Body of pancreas (tissue), 4 donors: ENCODE data around the gene DNAJC25. TPM values are rescaled to one million over a fixed set of nuclear protein-coding genes. Genes with fewer than 3 reads are reported as not detected.

Experiments
- ATAC-seq: fragments of 150-250 bp; one replicate; pipeline ENCODE4 v1.9.1; 2016
- DNase-seq, 4 donors: peaks; one replicate each; pipeline ENCODE4 v3.0.0-alpha.2; 2019
- H3K27ac ChIP-seq, 4 donors: fragments of 200-600 bp; sonication (generic); 1 replicate in 3 of 4; 2 replicates in 1 of 4; pipeline versions ENCODE4 v1.5.1 to v1.6.1; 2016 to 2019; ENCODE audit warnings: mild to moderate bottlenecking in 1 of 4, mixed read lengths in 1 of 4, moderate library complexity in 1 of 4
- H3K27me3 ChIP-seq, 2 donors: fragments of 200-600 bp; sonication (generic); one replicate each; pipeline ENCODE4 v1.6.0; 2016; ENCODE audit warnings: mild to moderate bottlenecking in 1 of 2
- H3K36me3 ChIP-seq, 2 donors: fragments of 200-600 bp; sonication (generic); replicated peaks in 1 of 2; 2 replicates each; pipeline ENCODE4 v1.5.1; 2016; ENCODE audit warnings: low read depth in 2 of 2; ENCODE audit not compliant: insufficient read depth in 1 of 2
- H3K4me1 ChIP-seq: fragments of 200-600 bp; sonication (generic); one replicate; pipeline ENCODE4 v1.6.0; 2016
- H3K4me3 ChIP-seq, 2 donors: fragments of 200-600 bp; sonication (generic); 1 replicate in 1 of 2; 2 replicates in 1 of 2; pipeline ENCODE4 v1.5.1; 2016 to 2019
- H3K9me3 ChIP-seq, 3 donors: fragments of 200-600 bp; sonication (generic); 1 replicate in 2 of 3; 2 replicates in 1 of 3; pipeline ENCODE4 v1.5.1; 2016
- CTCF ChIP-seq, 7 experiments: fragments of 450-650 bp in 4 of 7; fragments of 200-600 bp in 3 of 7; sonication (generic) in 3 of 7; IDR thresholded peaks; one replicate each; pipeline ENCODE4 v1.5.1; 2016 to 2019; ENCODE audit warnings: antibody characterized with exemption in 7 of 7
- POLR2A ChIP-seq, 3 donors: fragments of 450-650 bp; IDR thresholded peaks; one replicate each; pipeline ENCODE4 v1.6.1; 2016; ENCODE audit warnings: antibody characterized with exemption in 3 of 3, mild to moderate bottlenecking in 2 of 3
- WGBS, 2 donors: methylation state at CpG; one replicate each; pipeline ENCODE4 v1.1.5; 2017; 5-methylcytosine and 5-hydroxymethylcytosine counted together
- intact Hi-C: fragments of 100-400 bp; cut with DNase I; formaldehyde crosslinking; loops from one replicate; pipeline ENCODE4 v1.15.1; 2023
- total RNA-seq, 2 donors: library from RNA; depleted of rRNA; stranded (reverse); fragments of >200 nt; gene quantifications; one replicate each; pipeline ENCODE4 v1.1.0, GENCODE V29; 2016

The DNAJC25 gene
- total RNA-seq, 2 donors from 2014 or later = 4.2 to 21.1 TPM

GRCh38 chr9:111661150-111661801 is 30.1 kb downstream of the DNAJC25 start, which contains the start of gene GNG10:
GNG10 (plus strand) TSS chr9:111661605; CDS start chr9:111661635, 30 bp downstream.
- ATAC-seq = peak; percentile 89
- Histone ChIP-seq H3K4me1 (peaks cover 18% of the 10 kb centered on the region), H3K27ac (peak within 1 kb of the TSS; percentile 47 to 76 (median 54)), H3K4me3 (peak within 1 kb of the TSS; percentile 16 to 67), H3K36me3 (no peaks in the 10 kb centered on the region), H3K27me3 (no peaks in the 10 kb centered on the region), H3K9me3 (no peaks in the 10 kb centered on the region)
- no peak for TF ChIP-seq CTCF (IDR thresholded peaks at IDR 0.05)
- TF ChIP-seq POLR2A (IDR thresholded peaks at IDR 0.05) = peak; percentile 29 to 43 (median 33)
- WGBS, 2 donors = 0% methylated on average over 3 to 43 of the region's 61 CpGs
- peak; percentile 49 to 68 (median 54) for DNase-seq
- intact Hi-C loops = no loop called here

GRCh38 chr9:111661802-111662521 is 30.8 kb downstream of the DNAJC25 start:
- ATAC-seq (peak; percentile 57), DNase-seq (peak; percentile 22 to 37 (median 22))
- H3K4me3 ChIP-seq = peak overlapping the region; percentile 16 to 67
- TF ChIP-seq POLR2A (IDR thresholded peaks at IDR 0.05) (no peak), CTCF (IDR thresholded peaks at IDR 0.05) (no peak)
- intact Hi-C loops = no loop called here
- WGBS, 2 donors = 1 to 2% methylated on average over 23 to 30 of the region's 57 CpGs
- H3K27ac ChIP-seq = peak overlapping the region; percentile 47 to 76 (median 54)
- no peaks in the 10 kb centered on the region for H3K9me3 ChIP-seq
- H3K4me1 ChIP-seq = peaks cover 18% of the 10 kb centered on the region
- H3K36me3 ChIP-seq = no peaks in the 10 kb centered on the region
- no peaks in the 10 kb centered on the region for H3K27me3 ChIP-seq

GRCh38 chr9:111662576-111663300 is 31.6 kb downstream of the DNAJC25 start:
- H3K27ac ChIP-seq = peak overlapping the region in 3 of 4 donors; percentile 52 to 76 (median 55)
- H3K9me3 ChIP-seq = no peaks in the 10 kb centered on the region
- TF ChIP-seq POLR2A (IDR thresholded peaks at IDR 0.05) (no peak), CTCF (IDR thresholded peaks at IDR 0.05) (no peak)
- no peak for DNase-seq
- peaks cover 18% of the 10 kb centered on the region for H3K4me1 ChIP-seq
- 39 to 41% methylated on average over 7 of the region's 7 CpGs for WGBS, 2 donors
- no peak for ATAC-seq
- intact Hi-C loops = no loop called here
- no peaks in the 10 kb centered on the region for H3K27me3 ChIP-seq
- no peaks in the 10 kb centered on the region for H3K36me3 ChIP-seq
- no peak overlapping the region for H3K4me3 ChIP-seq

- H3K36me3 ChIP-seq = no peaks in the 10 kb centered on the region
- H3K9me3 ChIP-seq = no peaks in the 10 kb centered on the region
- H3K4me3 ChIP-seq = no peak overlapping the region
- intact Hi-C loops = no loop called here
- H3K27ac ChIP-seq = peak overlapping the region in 1 of 4 donors; percentile 52
- H3K27me3 ChIP-seq = no peaks in the 10 kb centered on the region
- 53 to 63% methylated on average over 5 of the region's 5 CpGs for WGBS, 2 donors
- no peak for TF ChIP-seq CTCF (IDR thresholded peaks at IDR 0.05)
- no peak for TF ChIP-seq POLR2A (IDR thresholded peaks at IDR 0.05)
- H3K4me1 ChIP-seq = peaks cover 18% of the 10 kb centered on the region
- ATAC-seq = no peak
- no peak for DNase-seq
Measured at GRCh38 chr9:111663301-111663823, 32.2 kb downstream of the DNAJC25 start.
